HG03097 (cell line): Measurements from ENCODE around the gene PCSK4.
A peak's percentile ranks its signal among the peaks of the same experiment; 100 is the strongest.
"Not testable (repeated sequence)": the region's sequence is repeated elsewhere in the genome, so short reads cannot be mapped to it uniquely, and the experiment has no call there.

Source experiments
- ATAC-seq: cut with Tn5 transposase; IDR thresholded peaks from one replicate; pipeline ENCODE4 v1.9.1; 2021; ENCODE audit not compliant: unreplicated experiment, low FRiP score

The PCSK4 gene

GRCh38 chr19:1441677-1442438 is 48.3 kb downstream of the PCSK4 start:
- ATAC-seq: no peak

- ATAC-seq: no peak
Observed at GRCh38 chr19:1441022-1441426, 49.1 kb downstream of the PCSK4 start.

GRCh38 chr19:1440418-1440801 is 49.7 kb downstream of the PCSK4 start:
- ATAC-seq: no peak

- not testable (repeated sequence) for ATAC-seq
Observed at GRCh38 chr19:1439525-1440417, 50.4 kb downstream of the PCSK4 start.

GRCh38 chr19:1438933-1439354 is 51.2 kb downstream of the PCSK4 start:
- ATAC-seq: no peak

- peak; percentile 75 for ATAC-seq
Observed at GRCh38 chr19:1438035-1438932, 51.9 kb downstream of the PCSK4 start, which contains the start of gene RPS15. RPS15 (plus strand) TSS chr19:1438396; CDS start chr19:1438426, 30 bp downstream.

GRCh38 chr19:1437609-1438008 is 52.5 kb downstream of the PCSK4 start:
- ATAC-seq: no peak

GRCh38 chr19:1435378-1435989 is 54.7 kb downstream of the PCSK4 start:
- ATAC-seq: no peak

- ATAC-seq: no peak
Observed at GRCh38 chr19:1434577-1435060, 55.5 kb downstream of the PCSK4 start.

- ATAC-seq: no peak
Observed at GRCh38 chr19:1434040-1434366, 56.1 kb downstream of the PCSK4 start.

- ATAC-seq: no peak
Observed at GRCh38 chr19:1433119-1434039, 56.8 kb downstream of the PCSK4 start.

GRCh38 chr19:1432507-1432887 is 57.7 kb downstream of the PCSK4 start:
- no peak for ATAC-seq

GRCh38 chr19:1431759-1432506 is 58.2 kb downstream of the PCSK4 start:
- ATAC-seq: no peak
